HG02981 (cell line): Measurements from ENCODE around the gene CXCL11.
"Not testable (repeated sequence)": the region's sequence is repeated elsewhere in the genome, so short reads cannot be mapped to it uniquely, and the experiment has no call there.

Experiments used
- ATAC-seq: cut with Tn5 transposase; IDR thresholded peaks from one replicate; pipeline ENCODE4 v1.9.1; 2021; ENCODE audit warnings: mild to moderate bottlenecking, moderate library complexity; ENCODE audit not compliant: unreplicated experiment

The CXCL11 gene

DNA sequence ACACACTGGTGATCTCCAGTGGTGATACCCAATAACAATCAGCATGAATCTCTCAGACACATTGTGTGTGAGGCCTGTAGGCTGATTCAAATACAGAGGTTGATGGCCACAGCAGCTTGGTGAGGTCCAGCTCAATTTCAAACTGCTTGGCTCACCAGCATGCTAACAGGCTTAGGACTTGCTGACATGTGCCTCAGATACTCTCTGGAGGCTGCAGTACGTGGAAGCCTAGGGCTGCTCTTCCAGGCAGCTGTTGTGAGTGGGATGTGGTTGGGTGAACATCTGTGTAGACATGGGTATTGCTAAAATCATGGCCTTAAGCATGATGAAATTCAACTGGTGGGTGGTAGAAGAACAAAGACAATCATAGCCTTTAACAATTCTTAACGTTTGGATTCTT lies 32.8 kb downstream of the CXCL11 start:
- no peak for ATAC-seq

DNA sequence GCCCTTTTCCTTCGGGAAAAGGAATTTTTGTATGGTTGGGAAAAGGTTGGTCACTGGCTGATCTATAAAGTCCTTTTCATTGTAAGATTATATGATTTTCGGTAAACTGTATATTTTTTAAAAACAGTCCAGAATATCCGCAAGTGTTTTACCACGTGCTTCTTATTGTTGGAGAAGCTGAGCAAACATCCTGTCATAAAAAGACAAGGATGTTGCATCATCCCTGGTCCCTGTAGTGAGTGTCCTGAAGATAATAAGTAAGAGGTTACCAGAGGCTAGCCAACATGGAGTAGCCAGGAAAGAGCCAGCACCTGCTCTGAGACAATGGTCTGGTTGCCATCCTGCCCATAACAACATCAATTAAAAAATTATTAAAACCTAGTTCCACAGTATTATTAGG lies 33.7 kb downstream of the CXCL11 start:
- ATAC-seq = no peak

DNA sequence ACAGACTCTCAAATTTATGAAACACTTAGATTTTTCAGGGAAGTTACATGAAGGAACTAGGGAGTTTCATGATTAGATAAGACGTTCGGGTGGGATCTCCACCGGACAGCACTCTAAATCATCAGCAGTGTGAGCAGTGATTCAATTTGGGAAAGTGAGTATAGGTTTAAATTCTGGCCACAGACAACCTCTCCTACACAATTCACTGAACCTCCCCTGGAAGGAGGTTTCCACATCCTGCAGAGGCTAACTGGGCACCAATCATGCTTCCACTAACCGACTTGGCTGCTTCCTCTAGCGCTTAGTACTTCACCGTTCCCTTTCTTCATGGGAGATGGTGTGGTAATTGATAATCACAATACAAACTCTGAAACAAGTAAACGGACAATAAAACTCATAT lies 34.2 kb downstream of the CXCL11 start:
- ATAC-seq = no peak

DNA sequence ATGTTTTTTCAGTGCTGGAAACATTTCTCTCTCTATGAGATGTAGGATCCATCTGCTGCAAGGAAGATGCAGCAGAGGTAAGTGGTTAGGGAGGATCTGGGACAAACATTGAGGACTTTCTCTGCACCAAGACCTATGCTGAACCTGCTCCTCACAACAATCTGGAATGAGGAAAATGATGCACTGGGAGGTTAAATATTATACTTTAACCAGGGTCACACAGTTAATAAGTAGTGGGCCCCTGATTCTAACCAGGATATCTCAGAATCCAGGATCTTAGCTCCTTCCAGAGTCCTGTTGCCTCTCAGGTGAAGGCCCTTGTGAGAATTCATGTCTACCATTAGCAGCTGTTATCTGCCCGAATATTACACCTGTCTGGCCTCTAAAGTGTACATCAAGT lies 35.6 kb downstream of the CXCL11 start:
- no peak for ATAC-seq

DNA sequence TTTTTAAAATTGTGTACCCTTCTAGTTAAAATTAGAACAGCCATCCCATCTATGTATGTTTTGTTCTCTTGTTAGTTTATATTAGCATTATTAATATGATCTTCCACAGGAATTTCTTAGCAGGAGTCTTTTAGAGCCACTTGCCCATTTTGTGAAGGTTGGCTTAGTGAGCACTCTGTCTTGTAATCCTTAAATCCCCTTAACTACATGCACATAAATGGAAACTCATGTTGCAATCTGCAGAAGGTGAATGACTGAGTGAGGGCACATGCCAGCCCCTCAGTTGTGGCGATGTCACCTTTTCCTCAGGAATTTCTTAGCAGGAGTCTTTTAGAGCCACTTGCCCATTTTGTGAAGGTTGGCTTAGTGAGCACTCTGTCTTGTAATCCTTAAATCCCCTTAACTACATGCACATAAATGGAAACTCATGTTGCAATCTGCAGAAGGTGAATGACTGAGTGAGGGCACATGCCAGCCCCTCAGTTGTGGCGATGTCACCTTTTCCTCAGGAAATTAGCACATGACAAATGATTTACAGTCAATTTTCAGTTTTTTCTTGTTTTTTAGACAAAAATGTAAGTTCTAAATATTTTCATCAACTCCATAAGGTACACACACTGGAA lies 37.2 kb downstream of the CXCL11 start:
- not testable (repeated sequence) for ATAC-seq

DNA sequence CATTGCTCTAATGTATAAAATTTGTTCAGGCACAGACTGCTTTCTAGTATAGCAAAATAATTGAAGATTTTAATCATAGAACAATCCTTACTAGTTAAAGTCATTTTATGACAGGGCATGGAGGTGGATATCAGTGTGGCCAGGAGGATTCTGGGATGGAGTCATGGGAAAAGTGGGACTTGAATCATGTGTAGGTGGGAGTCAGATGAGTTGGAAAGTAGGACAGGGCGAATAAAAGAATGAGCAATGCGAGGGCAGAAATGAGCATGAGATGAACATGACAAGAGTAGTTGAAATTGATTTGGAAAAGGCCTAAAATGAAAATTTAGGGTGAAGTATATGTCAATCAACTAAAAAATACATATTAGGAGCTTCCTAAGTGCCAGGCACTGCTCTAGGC lies 37.9 kb downstream of the CXCL11 start:
- ATAC-seq = no peak

DNA sequence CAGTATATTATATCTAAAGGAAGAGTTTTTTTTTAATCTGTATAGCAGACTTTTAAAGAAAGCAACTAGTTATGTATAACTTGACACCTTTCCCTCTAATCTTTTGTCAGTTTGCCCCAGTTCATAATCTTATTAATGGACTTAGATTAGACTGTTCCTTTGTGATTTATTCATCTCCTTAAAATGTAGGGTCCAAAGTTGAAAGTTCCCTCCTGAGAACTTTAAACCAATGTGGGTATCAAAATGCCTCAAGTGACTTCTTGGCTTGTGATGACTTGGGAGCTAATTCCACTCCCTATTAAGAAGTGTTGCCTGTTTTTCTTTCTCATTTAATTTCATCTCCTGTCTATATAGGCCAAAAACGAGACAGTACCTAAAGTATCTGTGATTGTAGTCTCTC lies 38.8 kb downstream of the CXCL11 start:
- no peak for ATAC-seq

DNA sequence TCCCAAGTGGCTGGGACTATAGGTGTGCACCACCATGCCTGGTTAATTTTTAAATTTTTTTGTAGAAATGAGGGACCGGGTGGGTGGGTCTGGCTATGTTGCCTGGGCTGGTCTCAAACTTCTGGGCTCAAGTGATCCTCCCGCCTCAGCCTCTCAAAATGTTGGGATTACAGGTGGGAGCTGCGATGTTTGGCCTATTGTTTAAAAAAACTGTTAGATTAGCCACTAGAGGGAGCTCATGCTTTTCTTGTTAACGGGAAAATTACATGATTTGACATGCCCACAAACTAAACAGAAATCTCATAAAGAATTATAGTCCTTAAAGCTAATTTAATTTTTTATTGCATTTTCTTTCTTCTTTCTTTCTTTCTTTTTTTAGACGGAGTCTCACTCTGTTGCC lies 40.1 kb downstream of the CXCL11 start:
- ATAC-seq = no peak

DNA sequence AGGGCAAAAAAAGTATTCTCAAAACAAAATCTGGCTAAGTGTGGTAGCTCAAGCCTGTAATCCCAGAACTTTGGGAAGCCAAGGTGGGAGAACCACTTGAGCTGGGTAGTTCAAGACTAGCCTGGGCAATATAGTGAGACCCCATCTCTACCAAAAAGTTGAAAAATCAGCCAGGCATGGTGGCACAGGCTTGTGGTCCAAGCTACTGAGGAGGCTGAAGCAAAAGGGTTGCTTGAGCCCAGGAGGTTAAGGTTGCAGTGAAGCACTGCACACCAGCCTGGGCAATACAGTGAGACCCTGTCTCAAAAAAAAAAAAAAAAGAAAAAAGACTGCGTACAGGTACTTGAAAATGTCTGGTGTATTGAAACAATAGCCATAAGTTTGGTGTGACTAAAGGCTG lies 43.4 kb downstream of the CXCL11 start:
- no peak for ATAC-seq

DNA sequence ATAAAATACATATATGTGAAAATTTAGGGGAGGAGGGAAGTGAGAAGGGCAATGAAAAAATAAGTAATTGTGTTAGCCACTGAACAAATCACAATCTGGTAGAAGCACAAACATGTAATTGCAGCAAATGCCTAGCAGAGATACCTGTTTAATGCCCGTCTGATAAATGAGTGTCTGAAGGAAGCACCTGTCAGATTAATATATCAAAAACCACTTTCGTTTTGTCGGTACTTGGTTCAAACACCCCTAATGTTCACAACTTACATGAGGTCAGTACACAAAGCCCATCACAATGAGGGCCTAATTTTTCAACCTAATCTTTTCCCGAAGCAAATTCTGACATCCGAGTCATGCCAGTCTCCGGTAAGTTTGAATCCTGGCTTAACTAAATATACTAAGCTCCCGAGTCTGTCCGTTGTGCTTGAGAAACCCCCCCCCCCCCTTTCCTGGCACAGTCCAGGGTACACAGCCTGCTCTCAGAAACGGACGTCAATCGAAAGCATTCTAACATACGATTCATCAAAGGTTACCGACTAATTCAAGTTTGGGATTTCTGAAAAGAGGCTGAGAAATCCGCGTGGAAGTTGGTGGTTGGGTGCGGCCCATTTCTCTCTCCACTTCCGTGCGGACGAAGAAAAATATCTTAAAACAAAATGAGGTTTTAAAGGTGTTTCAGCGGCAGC lies 45.9 kb downstream of the CXCL11 start:
- no peak for ATAC-seq

DNA sequence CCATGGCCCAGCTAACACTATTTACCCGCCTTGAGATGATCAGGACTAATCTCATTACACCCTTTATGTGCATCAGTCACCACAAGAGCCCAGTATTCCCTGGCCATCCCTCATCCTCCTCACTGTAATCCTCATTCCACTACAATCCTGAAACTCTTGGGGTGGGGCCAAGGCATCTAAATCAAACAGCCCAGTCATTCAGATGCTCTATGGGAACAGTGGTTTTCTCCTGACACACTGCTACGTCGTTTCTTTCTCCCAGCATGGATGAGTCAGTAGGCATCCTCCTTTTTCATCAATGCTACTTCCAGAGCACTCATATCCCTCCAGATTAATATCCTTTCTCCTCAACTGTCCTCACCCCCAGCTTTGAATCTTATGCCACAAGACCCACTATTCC lies 50.8 kb downstream of the CXCL11 start:
- ATAC-seq = no peak
